WTC11 (cell line): ENCODE measurements around the gene SH3TC1. TPM values are rescaled to one million over a fixed set of nuclear protein-coding genes. Genes with fewer than 3 reads are reported as not detected.

Experiments used
- ATAC-seq: fragments of 200-7000 bp; cut with Tn5 transposase; 2 replicates; pipeline ENCODE4 v1.10.0; 2021; ENCODE audit warnings: mild to moderate bottlenecking, moderate library complexity
- CTCF ChIA-PET: fragments of 300-600 bp; sonication (Branson Sonifier 250); formaldehyde crosslinking; loops from one replicate; lab custom pipeline; 2021; ENCODE audit warnings: antibody characterized with exemption; lab: Charles Lee
- POLR2A ChIA-PET: fragments of 350-600 bp; sonication (Branson Sonifier 250); formaldehyde crosslinking; loops from one replicate; lab custom pipeline; 2021; ENCODE audit warnings: antibody characterized with exemption; lab: Charles Lee
- DNase-seq: peaks from one replicate; pipeline ENCODE4 v3.0.0; 2021; ENCODE audit warnings: low spot score
- H3K27ac Mint-ChIP-seq: 2 replicates; pipeline ENCODE4 v1.8.0; 2021; ENCODE audit warnings: mixed read lengths
- H3K27me3 Mint-ChIP-seq: 2 replicates; pipeline ENCODE4 v1.8.0; 2021; ENCODE audit warnings: low read depth, mild to moderate bottlenecking, moderate library complexity, mixed read lengths
- H3K36me3 Mint-ChIP-seq: 2 replicates; pipeline ENCODE4 v1.8.0; 2021; ENCODE audit warnings: mixed read lengths
- H3K4me1 Mint-ChIP-seq: 2 replicates; pipeline ENCODE4 v1.8.0; 2022; ENCODE audit warnings: mixed read lengths
- H3K4me3 Mint-ChIP-seq: 2 replicates; pipeline ENCODE4 v1.8.0; 2021; ENCODE audit warnings: mild to moderate bottlenecking, moderate library complexity, mixed read lengths
- H3K9me3 Mint-ChIP-seq: 2 replicates; pipeline ENCODE4 v1.8.0; 2021; ENCODE audit warnings: mixed read lengths
- AFF4 ChIP-seq: sonication (generic); formaldehyde crosslinking; IDR thresholded peaks from 2 replicates; pipeline ENCODE4 v1.8.1; 2023; ENCODE audit warnings: mild to moderate bottlenecking, missing genetic modification reagents, borderline replicate concordance
- ATF1 ChIP-seq: sonication (generic); formaldehyde crosslinking; IDR thresholded peaks from 2 replicates; pipeline ENCODE4 v1.8.1; 2023; ENCODE audit warnings: mild to moderate bottlenecking, moderate library complexity, missing genetic modification reagents
- CBFB ChIP-seq: sonication (generic); formaldehyde crosslinking; IDR thresholded peaks from 2 replicates; pipeline ENCODE4 v1.8.1; 2022; ENCODE audit warnings: mild to moderate bottlenecking, low read depth, missing genetic modification reagents
- CREB1 ChIP-seq: sonication (generic); formaldehyde crosslinking; IDR thresholded peaks from 2 replicates; pipeline ENCODE4 v1.8.0; 2023; ENCODE audit warnings: mild to moderate bottlenecking, missing genetic modification reagents
- CREM ChIP-seq: sonication (generic); formaldehyde crosslinking; IDR thresholded peaks from 2 replicates; pipeline ENCODE4 v1.8.1; 2022; ENCODE audit warnings: mild to moderate bottlenecking, missing genetic modification reagents, moderate library complexity
- E2F5 ChIP-seq: sonication (generic); formaldehyde crosslinking; IDR thresholded peaks from 2 replicates; pipeline ENCODE4 v1.8.1; 2022; ENCODE audit warnings: mild to moderate bottlenecking, moderate library complexity, missing genetic modification reagents
- ERG ChIP-seq: fragments of 250-450 bp; sonication (Bioruptor Pico); IDR thresholded peaks from 2 replicates; pipeline ENCODE4 v1.8.0; 2021; ENCODE audit warnings: mild to moderate bottlenecking
- FOXJ3 ChIP-seq: sonication (generic); formaldehyde crosslinking; IDR thresholded peaks from 2 replicates; pipeline ENCODE4 v1.9.0; 2021; ENCODE audit warnings: missing genetic modification reagents, mild to moderate bottlenecking, borderline replicate concordance
- FOXK1 ChIP-seq: sonication (generic); formaldehyde crosslinking; IDR thresholded peaks from 2 replicates; pipeline ENCODE4 v1.8.0; 2022; ENCODE audit warnings: mild to moderate bottlenecking, moderate library complexity, missing genetic modification reagents
- JAZF1 ChIP-seq: fragments of 250-450 bp; sonication (Bioruptor Pico); IDR thresholded peaks from 2 replicates; pipeline ENCODE4 v1.9.0; 2021; ENCODE audit warnings: moderate library complexity, mild to moderate bottlenecking, inconsistent platforms
- MLX ChIP-seq: sonication (generic); formaldehyde crosslinking; IDR thresholded peaks from 2 replicates; pipeline ENCODE4 v1.8.1; 2023; ENCODE audit warnings: mild to moderate bottlenecking, missing genetic modification reagents, moderate library complexity
- RELA ChIP-seq: sonication (generic); formaldehyde crosslinking; IDR thresholded peaks from 2 replicates; pipeline ENCODE4 v1.8.1; 2022; ENCODE audit warnings: missing genetic modification reagents, mild to moderate bottlenecking, borderline replicate concordance
- SP1 ChIP-seq: sonication (generic); formaldehyde crosslinking; conservative IDR thresholded peaks from 2 replicates; pipeline ENCODE4 v1.8.1; 2022; ENCODE audit warnings: missing genetic modification reagents
- TCF7 ChIP-seq: sonication (generic); formaldehyde crosslinking; IDR thresholded peaks from 2 replicates; pipeline ENCODE4 v1.8.0; 2022; ENCODE audit warnings: mild to moderate bottlenecking, low read depth, missing genetic modification reagents, moderate library complexity
- TEAD4 ChIP-seq: sonication (generic); formaldehyde crosslinking; IDR thresholded peaks from 2 replicates; pipeline ENCODE4 v1.8.0; 2022; ENCODE audit warnings: mild to moderate bottlenecking, missing genetic modification reagents
- USF2 ChIP-seq: sonication (generic); formaldehyde crosslinking; IDR thresholded peaks from 2 replicates; pipeline ENCODE4 v1.8.1; 2023; ENCODE audit warnings: mild to moderate bottlenecking, missing genetic modification reagents, moderate library complexity
- ZBTB21 ChIP-seq: sonication (generic); formaldehyde crosslinking; IDR thresholded peaks from 2 replicates; pipeline ENCODE4 v1.8.1; 2023; ENCODE audit warnings: mild to moderate bottlenecking, missing genetic modification reagents, borderline replicate concordance
- ZNF138 ChIP-seq: sonication (generic); formaldehyde crosslinking; conservative IDR thresholded peaks from 2 replicates; pipeline ENCODE4 v1.8.1; 2022; ENCODE audit warnings: mild to moderate bottlenecking, moderate library complexity, missing genetic modification reagents
- ZNF219 ChIP-seq: sonication (generic); formaldehyde crosslinking; IDR thresholded peaks from 2 replicates; pipeline ENCODE4 v1.8.0; 2023; ENCODE audit warnings: missing genetic modification reagents, mild to moderate bottlenecking, borderline replicate concordance
- ZNF263 ChIP-seq: sonication (generic); formaldehyde crosslinking; IDR thresholded peaks from 2 replicates; pipeline ENCODE4 v1.8.1; 2022; ENCODE audit warnings: low read depth, mild to moderate bottlenecking, moderate library complexity, missing genetic modification reagents
- ZNF396 ChIP-seq: fragments of 250-450 bp; sonication (Bioruptor Pico); IDR thresholded peaks from 2 replicates; pipeline ENCODE4 v1.8.0; 2021; ENCODE audit warnings: mild to moderate bottlenecking, moderate library complexity, borderline replicate concordance
- total RNA-seq: library from RNA; stranded (reverse); gene quantifications from 3 replicates; pipeline ENCODE4 v1.2.3, GENCODE V29; 2021

SH3TC1 gene
- total RNA-seq, 1 experiment from 2014 or later: 0.42 TPM

GRCh38 chr4:8251110-8251883 is 52.2 kb downstream of the SH3TC1 start:
- TF ChIP-seq MLX (CRISPR knock-in tag): no peak
- TF ChIP-seq, all 79 proteins: peak for 0
- Mint-ChIP-seq H3K27ac (no peak overlapping the region), H3K9me3 (0 out of 2 replicates have a peak, but pooled peaks cover 7% of the 10 kb centered on the region), H3K4me1 (no peaks in the 10 kb centered on the region), H3K27me3 (no peaks in the 10 kb centered on the region), H3K4me3 (no peak overlapping the region), H3K36me3 (no peaks in the 10 kb centered on the region)
- ChIA-PET POLR2A (no interaction called here), CTCF (interaction anchor here (1.7 to 2.3 kb wide), 2 partner anchors 9 to 16 kb away, joined by 5 to 7 read pairs; no protein-coding TSS in a partner anchor)
- ATAC-seq: no peak
- no peak for DNase-seq

- DNase-seq: no peak
- Mint-ChIP-seq H3K9me3 (0 out of 2 replicates have a peak, but pooled peaks cover 7% of the 10 kb centered on the region), H3K4me1 (no peaks in the 10 kb centered on the region), H3K4me3 (no peak overlapping the region), H3K27ac (no peak overlapping the region), H3K36me3 (no peaks in the 10 kb centered on the region), H3K27me3 (no peaks in the 10 kb centered on the region)
- CTCF ChIA-PET: interaction anchor here (1.8 to 2.3 kb wide), 2 partner anchors 10 to 76 kb away, joined by 6 to 7 read pairs; no protein-coding TSS in a partner anchor
- TF ChIP-seq CREM (CRISPR knock-in tag): no peak
- no peak for TF ChIP-seq ZNF138 (CRISPR knock-in tag)
- TF ChIP-seq E2F5 (CRISPR knock-in tag): no peak
- TF ChIP-seq ZNF396 (CRISPR knock-in tag): no peak
- no peak for TF ChIP-seq ZNF263 (CRISPR knock-in tag)
- no peak for TF ChIP-seq CREB1 (CRISPR knock-in tag)
- no peak for TF ChIP-seq RELA (CRISPR knock-in tag)
- TF ChIP-seq TEAD4 (CRISPR knock-in tag): no peak
- TF ChIP-seq TCF7 (CRISPR knock-in tag): no peak
- TF ChIP-seq CBFB (CRISPR knock-in tag): no peak
- no peak for TF ChIP-seq SP1 (CRISPR knock-in tag)
- TF ChIP-seq ATF1: no peak
- TF ChIP-seq FOXK1 (CRISPR knock-in tag): no peak
- no peak for ATAC-seq
- POLR2A ChIA-PET: no interaction called here
These were observed 53.4 kb downstream of the SH3TC1 start for GRCh38 chr4:8252301-8253173.

GRCh38 chr4:8254076-8254475 is 55.0 kb downstream of the SH3TC1 start:
- 0 out of 2 replicates have a peak, but pooled peaks cover 7% of the 10 kb centered on the region for H3K9me3 Mint-ChIP-seq
- ChIA-PET POLR2A (no interaction called here), CTCF (interaction anchor here (1.8 kb wide), 1 partner anchor 77 kb away, joined by 6 read pairs; no protein-coding TSS in a partner anchor)
- ATAC-seq (no peak), DNase-seq (no peak)
- H3K4me3 Mint-ChIP-seq: no peak overlapping the region
- H3K4me1 Mint-ChIP-seq: no peaks in the 10 kb centered on the region
- H3K36me3 Mint-ChIP-seq: no peaks in the 10 kb centered on the region
- H3K27me3 Mint-ChIP-seq: no peaks in the 10 kb centered on the region; the same call in 1 of the 2 replicates
- TF ChIP-seq AFF4 (CRISPR knock-in tag): no peak
- TF ChIP-seq ZNF219 (CRISPR knock-in tag): no peak
- no peak for TF ChIP-seq ATF1
- no peak for TF ChIP-seq ZNF396 (CRISPR knock-in tag)
- TF ChIP-seq FOXJ3 (CRISPR knock-in tag): no peak
- no peak for TF ChIP-seq ZBTB21 (CRISPR knock-in tag)
- TF ChIP-seq JAZF1 (CRISPR knock-in tag): no peak
- no peak for TF ChIP-seq USF2
- TF ChIP-seq ERG (CRISPR knock-in tag): no peak
- H3K27ac Mint-ChIP-seq: no peak overlapping the region
